ENCODE results near the gene DNAH12. TPM values are rescaled to one million over a fixed set of nuclear protein-coding genes. Genes with fewer than 3 reads are reported as not detected.

Gene DNAH12
- total and polyA plus RNA-seq, 8 donors, result 0.61 to 10.4 (median 5.4) TPM

DNA sequence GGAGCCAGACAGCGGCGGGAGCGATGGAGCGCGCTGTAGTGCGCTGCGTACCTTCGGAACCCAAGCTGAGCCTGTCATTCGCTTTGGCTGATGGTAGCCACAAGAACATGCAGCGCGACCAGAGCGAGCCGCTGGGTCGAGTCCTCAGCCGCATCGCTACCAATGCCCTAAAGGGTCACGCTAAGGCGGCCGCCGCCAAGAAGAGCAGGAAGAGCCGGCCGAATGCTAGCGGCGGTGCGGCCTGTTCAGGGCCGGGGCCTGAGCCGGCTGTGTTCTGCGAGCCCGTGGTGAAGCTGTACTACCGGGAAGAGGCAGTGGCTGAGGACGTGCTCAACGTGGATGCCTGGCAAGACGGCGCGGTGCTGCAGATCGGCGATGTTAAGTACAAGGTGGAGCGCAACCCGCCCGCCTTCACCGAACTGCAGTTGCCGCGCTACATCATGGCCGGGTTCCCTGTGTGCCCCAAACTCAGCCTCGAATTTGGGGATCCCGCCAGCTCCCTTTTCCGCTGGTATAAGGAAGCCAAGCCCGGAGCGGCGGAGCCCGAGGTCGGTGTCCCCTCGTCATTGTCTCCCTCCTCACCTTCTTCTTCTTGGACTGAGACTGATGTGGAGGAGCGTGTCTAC is 12.4 kb upstream of the DNAH12 start:
- intact Hi-C loops (cut with DNase I), result no loop called here
- no peaks in the 10 kb centered on the region for H3K9me3 ChIP-seq
- H3K27ac ChIP-seq, result peak overlapping the region; percentile 85 to 93
- ATAC-seq (peak; percentile 62), DNase-seq (peak in 2 of 4 donors; percentile 42 to 85)
- H3K27me3 ChIP-seq, result no peaks in the 10 kb centered on the region
- peaks cover 0 to 27% of the 10 kb centered on the region in 2 donors for H3K36me3 ChIP-seq
- peaks cover 15 to 45% of the 10 kb centered on the region in 2 donors for H3K4me1 ChIP-seq
- TF ChIP-seq, protein P1, sequence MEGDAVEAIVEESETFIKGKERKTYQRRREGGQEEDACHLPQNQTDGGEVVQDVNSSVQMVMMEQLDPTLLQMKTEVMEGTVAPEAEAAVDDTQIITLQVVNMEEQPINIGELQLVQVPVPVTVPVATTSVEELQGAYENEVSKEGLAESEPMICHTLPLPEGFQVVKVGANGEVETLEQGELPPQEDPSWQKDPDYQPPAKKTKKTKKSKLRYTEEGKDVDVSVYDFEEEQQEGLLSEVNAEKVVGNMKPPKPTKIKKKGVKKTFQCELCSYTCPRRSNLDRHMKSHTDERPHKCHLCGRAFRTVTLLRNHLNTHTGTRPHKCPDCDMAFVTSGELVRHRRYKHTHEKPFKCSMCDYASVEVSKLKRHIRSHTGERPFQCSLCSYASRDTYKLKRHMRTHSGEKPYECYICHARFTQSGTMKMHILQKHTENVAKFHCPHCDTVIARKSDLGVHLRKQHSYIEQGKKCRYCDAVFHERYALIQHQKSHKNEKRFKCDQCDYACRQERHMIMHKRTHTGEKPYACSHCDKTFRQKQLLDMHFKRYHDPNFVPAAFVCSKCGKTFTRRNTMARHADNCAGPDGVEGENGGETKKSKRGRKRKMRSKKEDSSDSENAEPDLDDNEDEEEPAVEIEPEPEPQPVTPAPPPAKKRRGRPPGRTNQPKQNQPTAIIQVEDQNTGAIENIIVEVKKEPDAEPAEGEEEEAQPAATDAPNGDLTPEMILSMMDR (IDR thresholded peaks at IDR 0.05), result no peak
- H3K4me3 ChIP-seq, result peak overlapping the region; percentile 77 to 96

DNA sequence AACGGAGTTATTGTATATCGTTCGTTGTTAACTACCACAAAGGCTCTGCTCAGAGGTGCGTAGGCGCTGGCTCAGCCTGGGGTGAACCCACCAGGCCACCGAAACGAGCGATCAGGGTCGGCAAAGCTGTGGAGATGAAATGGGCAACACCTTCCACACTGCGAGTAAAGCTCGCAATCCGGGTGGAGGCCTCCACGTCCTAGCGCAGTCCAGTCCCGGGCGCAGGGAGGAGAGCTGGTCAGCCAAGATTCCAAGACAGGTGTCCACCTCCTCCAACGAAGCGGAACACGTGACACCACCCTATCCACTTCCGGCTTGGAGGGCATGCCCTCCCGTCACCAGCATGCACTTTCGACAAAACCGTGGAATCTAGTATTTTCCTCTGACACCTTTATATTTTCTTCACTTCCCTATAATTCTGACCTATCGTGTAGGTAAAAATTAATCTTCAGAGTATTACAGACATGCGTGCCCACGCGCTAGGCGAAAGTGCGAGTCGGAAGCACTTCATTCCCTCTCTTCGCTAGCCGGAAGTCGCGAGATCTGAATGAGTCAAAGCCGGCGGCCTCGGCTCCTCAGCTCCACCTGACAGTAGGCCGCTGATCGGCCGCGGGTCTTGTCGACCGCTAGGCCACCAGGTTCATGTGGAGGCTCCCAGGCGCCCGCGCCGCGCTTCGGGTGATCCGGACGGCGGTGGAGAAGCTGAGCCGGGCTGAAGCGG is 11.8 kb upstream of the DNAH12 start, which contains the start of gene PDE12:
TSS of gene PDE12 (plus strand) at position 537 of the 721 bp plus-strand sequence. CDS start at position 643, 106 bp downstream.
- Histone ChIP-seq H3K9me3 (no peaks in the 10 kb centered on the region), H3K4me1 (peaks cover 15 to 38% of the 10 kb centered on the region in 2 donors), H3K4me3 (peak within 1 kb of the TSS; percentile 77 to 96), H3K27ac (peak within 1 kb of the TSS; percentile 85 to 93), H3K36me3 (peaks cover 0 to 20% of the 10 kb centered on the region in 2 donors), H3K27me3 (no peaks in the 10 kb centered on the region)
- intact Hi-C loops (cut with DNase I), result no loop called here
- TF ChIP-seq, protein P1 (IDR thresholded peaks at IDR 0.05), result no peak
- DNase-seq (peak; percentile 84 to 95 (median 90)), ATAC-seq (peak; percentile 93)

DNA sequence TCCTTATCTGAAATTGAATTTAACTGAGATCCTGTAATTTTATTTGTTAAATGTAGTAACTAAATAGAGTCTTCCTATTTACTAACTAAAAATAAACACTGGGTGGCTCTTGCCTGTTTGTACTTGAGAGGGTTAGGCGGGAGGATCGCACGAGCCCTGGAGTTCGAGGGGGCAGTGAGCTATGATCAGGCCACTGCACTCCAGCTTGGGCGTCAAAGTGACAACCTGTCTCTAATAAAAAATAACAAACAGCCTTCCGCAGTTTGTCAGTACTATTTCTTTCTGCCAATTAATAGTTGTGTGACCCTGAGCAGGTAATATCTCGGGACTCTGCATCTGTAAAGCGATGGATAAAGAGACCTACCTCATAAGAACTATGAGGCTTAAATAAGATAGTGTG is 11.2 kb upstream of the DNAH12 start:
- H3K4me1 ChIP-seq, result peaks cover 15 to 35% of the 10 kb centered on the region in 2 donors
- peak; percentile 15 for ATAC-seq
- peak overlapping the region; percentile 77 to 96 for H3K4me3 ChIP-seq
- peak overlapping the region; percentile 85 to 93 for H3K27ac ChIP-seq
- no peak for DNase-seq
- TF ChIP-seq, protein P1 (IDR thresholded peaks at IDR 0.05), result no peak
- intact Hi-C loops (cut with DNase I), result no loop called here
- H3K36me3 ChIP-seq, result peaks cover 0 to 14% of the 10 kb centered on the region in 2 donors
- H3K9me3 ChIP-seq, result no peaks in the 10 kb centered on the region
- H3K27me3 ChIP-seq, result no peaks in the 10 kb centered on the region

DNA sequence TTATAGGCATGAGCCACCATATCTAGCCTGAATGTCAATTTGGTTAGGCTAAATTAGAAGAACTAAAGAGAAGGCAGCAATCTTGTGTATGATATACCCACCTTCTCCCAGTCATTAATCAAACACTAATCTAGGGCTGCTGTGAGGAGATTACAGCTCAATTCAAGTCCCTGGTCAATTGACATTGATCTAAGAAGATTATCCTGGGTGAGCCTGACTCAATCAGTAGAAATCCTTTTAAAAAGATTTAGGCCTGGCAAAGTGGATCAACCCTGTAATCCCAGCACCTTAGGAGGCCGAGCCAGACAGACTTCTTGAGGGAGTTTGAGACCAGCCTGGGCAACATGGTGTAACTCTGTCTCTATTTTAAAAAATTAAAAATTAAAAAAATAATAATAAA is 2.5 kb upstream of the DNAH12 start:
- no peak for DNase-seq
- intact Hi-C loops (cut with DNase I), result no loop called here
- ATAC-seq, result no peak
- Histone ChIP-seq H3K4me3 (no peak overlapping the region), H3K36me3 (no peaks in the 10 kb centered on the region), H3K27ac (no peak overlapping the region), H3K27me3 (peaks cover 0 to 8% of the 10 kb centered on the region in 2 donors), H3K4me1 (peaks cover 0 to 8% of the 10 kb centered on the region in 2 donors), H3K9me3 (no peaks in the 10 kb centered on the region)
- TF ChIP-seq, protein P1 (IDR thresholded peaks at IDR 0.05), result no peak

DNA sequence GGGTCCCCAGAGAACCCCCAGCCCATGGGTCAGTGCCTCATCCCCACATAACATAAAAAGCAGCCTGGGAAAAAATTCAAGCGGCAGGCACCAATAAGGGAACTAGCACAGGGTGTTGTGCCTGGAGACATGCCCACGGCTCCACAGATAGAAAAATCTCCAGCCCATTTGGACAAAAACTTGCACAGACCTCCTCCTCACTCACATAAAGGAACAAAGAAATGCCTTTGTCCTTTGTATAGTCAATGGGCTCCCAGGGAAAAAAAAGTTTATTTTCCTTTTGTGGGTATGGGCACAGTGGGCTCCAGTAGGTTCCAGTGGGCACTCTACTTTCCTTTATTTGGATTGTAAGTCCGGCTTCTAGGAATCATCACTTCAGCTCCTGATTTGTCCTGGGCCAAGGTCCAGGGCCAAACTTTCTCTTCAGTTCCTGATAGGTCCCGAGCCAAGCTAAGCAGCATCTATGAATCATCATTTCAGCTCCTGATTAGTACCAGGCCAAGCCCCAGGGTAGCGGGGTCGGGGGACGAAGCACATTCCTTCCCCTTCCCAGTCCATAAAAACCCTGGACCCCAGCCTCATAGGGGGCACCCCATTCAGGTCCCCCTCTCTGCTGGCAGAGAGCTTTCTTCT is 1.6 kb upstream of the DNAH12 start:
- H3K4me3 ChIP-seq, result no peak overlapping the region
- ATAC-seq (no peak), DNase-seq (no peak)
- TF ChIP-seq, protein P1 (IDR thresholded peaks at IDR 0.05), result no peak
- peaks cover 0 to 8% of the 10 kb centered on the region in 2 donors for H3K27me3 ChIP-seq
- intact Hi-C loops (cut with DNase I), result no loop called here
- H3K27ac ChIP-seq, result no peak overlapping the region
- H3K36me3 ChIP-seq, result no peaks in the 10 kb centered on the region
- peaks cover 0 to 8% of the 10 kb centered on the region in 2 donors for H3K4me1 ChIP-seq
- no peaks in the 10 kb centered on the region for H3K9me3 ChIP-seq

All from left lung (tissue), 10 donors.